CD4-positive, alpha-beta memory T cell (primary cell): ENCODE results near the gene APBA3. TPM values are rescaled to one million over a fixed set of nuclear protein-coding genes. Genes with fewer than 3 reads are reported as not detected.

Experiments
- CTCF ChIA-PET: fragments of 350-600 bp; sonication (Branson Sonifier 250); formaldehyde crosslinking; loops from one replicate; lab custom pipeline; 2021; ENCODE audit warnings: inconsistent platforms; ENCODE audit not compliant: partially characterized antibody; lab: Charles Lee
- POLR2A ChIA-PET: fragments of 350-600 bp; sonication (Branson Sonifier 250); formaldehyde crosslinking; loops from one replicate; lab custom pipeline; 2021; ENCODE audit not compliant: partially characterized antibody; lab: Charles Lee
- DNase-seq, 5 donors: peaks; one replicate each; pipeline versions ENCODE4 v3.0.0 to v3.0.0-alpha.2; 2020 to 2022; ENCODE audit warnings: mixed read lengths in 1 of 5
- H3K27ac ChIP-seq: one replicate; pipeline ENCODE4 v1.7.0; 2013; ENCODE audit warnings: low read depth, low read length
- H3K27me3 ChIP-seq: 2 replicates; pipeline ENCODE4 v1.7.0; 2013; ENCODE audit warnings: mild to moderate bottlenecking, low read length, moderate library complexity; ENCODE audit not compliant: insufficient read depth
- H3K36me3 ChIP-seq: 2 replicates; pipeline ENCODE4 v1.7.0; 2013; ENCODE audit warnings: mild to moderate bottlenecking, low read length, moderate library complexity; ENCODE audit not compliant: insufficient read depth
- H3K4me1 ChIP-seq: 2 replicates; pipeline ENCODE4 v1.7.0; 2013; ENCODE audit warnings: mild to moderate bottlenecking, low read length, moderate library complexity; ENCODE audit not compliant: insufficient read depth
- H3K4me3 ChIP-seq, 2 donors: one replicate each; pipeline ENCODE4 v1.7.0; 2013; ENCODE audit warnings: low read length in 2 of 2, mild to moderate bottlenecking in 1 of 2
- H3K9me3 ChIP-seq, 2 donors: one replicate each; pipeline ENCODE4 v1.7.0; 2013; ENCODE audit warnings: low read length in 2 of 2, control low read depth in 1 of 2; ENCODE audit not compliant: control insufficient read depth in 1 of 2
- H3K27ac Mint-ChIP-seq, 7 donors: one replicate each; pipeline ENCODE4 v1.8.0; 2020 to 2021; ENCODE audit warnings: mixed read lengths in 7 of 7, mild to moderate bottlenecking in 6 of 7, inconsistent platforms in 3 of 7, moderate library complexity in 3 of 7
- H3K27me3 Mint-ChIP-seq, 2 donors: one replicate each; pipeline ENCODE4 v1.8.0; 2020 to 2021; ENCODE audit warnings: mixed read lengths in 2 of 2
- H3K36me3 Mint-ChIP-seq, 2 donors: one replicate each; pipeline ENCODE4 v1.8.0; 2020 to 2021; ENCODE audit warnings: mixed read lengths in 2 of 2, inconsistent platforms in 1 of 2, mild to moderate bottlenecking in 1 of 2
- H3K4me1 Mint-ChIP-seq, 4 donors: one replicate each; pipeline ENCODE4 v1.8.0; 2020 to 2021; ENCODE audit warnings: mixed read lengths in 4 of 4, mild to moderate bottlenecking in 1 of 4
- H3K4me3 Mint-ChIP-seq, 8 donors: one replicate each; pipeline ENCODE4 v1.8.0; 2020 to 2021; ENCODE audit warnings: mixed read lengths in 8 of 8, mild to moderate bottlenecking in 7 of 8, moderate library complexity in 6 of 8, inconsistent platforms in 3 of 8
- H3K9me3 Mint-ChIP-seq, 8 donors: one replicate each; pipeline ENCODE4 v1.8.0; 2020 to 2021; ENCODE audit warnings: mixed read lengths in 8 of 8, mild to moderate bottlenecking in 5 of 8, inconsistent platforms in 3 of 8, moderate library complexity in 1 of 8
- intact Hi-C: fragments of 100-400 bp; cut with micrococcal nuclease; formaldehyde crosslinking; loops from one replicate; pipeline ENCODE4 v1.15.1; 2023
- polyA plus RNA-seq, 2 donors: library from polyadenylated mRNA; unstranded; fragments of 300-500 nt; fragmentation: Illumina TruSeq; gene quantifications; one replicate each; pipeline ENCODE4 v1.2.3, GENCODE V29; 2021
- total RNA-seq, 2 experiments: library from RNA; stranded (reverse); gene quantifications; one replicate each; pipeline ENCODE4 v1.2.3, GENCODE V29; 2021

The APBA3 gene
- total and polyA plus RNA-seq, 4 experiments from 2014 or later: 33.1 to 86.3 (median 60.2) TPM

- ChIA-PET CTCF (interaction anchor here (1.5 to 4.5 kb wide), 4 partner anchors 14 to 35 kb away, joined by 4 to 20 read pairs (median 10); partner anchors contain the start of gene MRPL54), POLR2A (interaction anchor here (0.6 to 4.2 kb wide), 6 partner anchors 11 to 1849 kb away, joined by 3 to 33 read pairs (median 4); partner anchors contain the start of genes APBA3, MATK and MRPL54)
- no peak overlapping the region for H3K27ac ChIP-seq
- H3K4me1 ChIP-seq: peaks cover 26% of the 10 kb centered on the region
- intact Hi-C loops: no loop called here
- Mint-ChIP-seq H3K27ac (peak overlapping the region; percentile 18 to 85 (median 59)), H3K36me3 (peaks cover 3% of the 10 kb centered on the region in 2 donors), H3K9me3 (peaks cover 0 to 13% (median 7%) of the 10 kb centered on the region in 8 donors), H3K4me3 (peak overlapping the region in 7 of 8 donors; percentile 48 to 83 (median 67)), H3K27me3 (no peaks in the 10 kb centered on the region), H3K4me1 (peaks cover 18 to 36% (median 23%) of the 10 kb centered on the region in 4 donors)
- DNase-seq: peak; percentile 47 to 67 (median 57)
- H3K4me3 ChIP-seq: no peak overlapping the region
- peaks cover 0 to 6% of the 10 kb centered on the region in 2 donors for H3K9me3 ChIP-seq
- no peaks in the 10 kb centered on the region for H3K27me3 ChIP-seq
- H3K36me3 ChIP-seq: no peaks in the 10 kb centered on the region
Measured at GRCh38 chr19:3798137-3798536, 36.6 kb upstream of the APBA3 start.

DNA sequence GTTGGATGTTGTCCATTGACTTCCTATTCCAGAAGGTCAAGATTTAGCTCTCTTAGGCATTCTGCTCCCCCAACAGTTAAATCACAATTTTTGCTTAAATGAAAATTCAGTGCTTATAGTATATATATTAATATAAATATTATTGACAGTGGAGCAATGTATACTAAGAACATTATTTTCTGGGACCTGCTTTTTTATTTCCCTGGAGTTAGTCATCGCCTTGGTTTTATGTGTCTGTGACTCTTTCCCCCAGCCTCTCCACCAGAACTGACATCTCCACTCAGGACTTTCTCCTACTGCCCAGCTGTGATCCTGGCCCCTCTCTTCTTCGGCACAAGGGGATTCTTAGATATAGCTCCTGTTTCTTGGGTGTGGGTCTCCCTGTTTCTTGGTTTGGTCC is 34.9 kb upstream of the APBA3 start:
- H3K27ac ChIP-seq: no peak overlapping the region

DNA sequence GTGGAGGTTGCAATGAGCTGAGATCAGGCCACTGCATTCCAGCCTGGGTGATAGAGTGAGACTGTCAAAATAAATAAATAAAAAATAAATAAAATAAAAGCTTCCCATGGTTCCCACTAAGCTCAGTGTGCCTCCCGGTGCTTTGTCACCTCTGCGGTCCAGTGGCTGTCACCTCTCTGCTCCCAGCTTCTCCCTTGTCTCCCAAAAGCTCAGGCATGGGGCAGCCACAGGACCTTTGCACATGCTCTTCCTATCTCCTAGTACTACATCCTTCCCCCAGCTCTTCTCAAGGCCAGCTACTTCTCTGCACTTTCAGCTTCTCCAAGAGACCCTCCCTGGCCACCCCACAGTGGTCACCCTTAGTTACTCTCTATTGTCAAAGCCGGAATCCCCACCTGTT is 32.3 kb upstream of the APBA3 start:
- H3K4me3 ChIP-seq: no peak overlapping the region
- peaks cover 0 to 18% (median 9%) of the 10 kb centered on the region in 8 donors for H3K9me3 Mint-ChIP-seq
- peaks cover 3 to 7% of the 10 kb centered on the region in 2 donors for H3K36me3 Mint-ChIP-seq
- H3K27me3 ChIP-seq: no peaks in the 10 kb centered on the region
- peaks cover 9% of the 10 kb centered on the region for H3K4me1 ChIP-seq
- POLR2A ChIA-PET: no interaction called here
- H3K4me3 Mint-ChIP-seq: no peak overlapping the region
- no peaks in the 10 kb centered on the region for H3K27me3 Mint-ChIP-seq
- H3K27ac ChIP-seq: no peak overlapping the region
- H3K4me1 Mint-ChIP-seq: peaks cover 4 to 18% (median 15%) of the 10 kb centered on the region in 4 donors
- intact Hi-C loops: no loop called here
- no peak for DNase-seq
- CTCF ChIA-PET: interaction anchor here (1.0 to 1.2 kb wide), 2 partner anchors 28 to 32 kb away, joined by 3 to 6 read pairs; partner anchors contain the start of gene MRPL54
- H3K36me3 ChIP-seq: no peaks in the 10 kb centered on the region
- peaks cover 0 to 6% of the 10 kb centered on the region in 2 donors for H3K9me3 ChIP-seq
- H3K27ac Mint-ChIP-seq: no peak overlapping the region

More for the DNA sequence above, 34.9 kb upstream of the APBA3 start:
- POLR2A ChIA-PET: interaction anchor here (3.9 to 4.2 kb wide), 2 partner anchors 16 to 34 kb away, joined by 30 to 33 read pairs; partner anchors contain the start of genes APBA3 and MRPL54
- peaks cover 14 to 26% (median 20%) of the 10 kb centered on the region in 4 donors for H3K4me1 Mint-ChIP-seq
- no peaks in the 10 kb centered on the region for H3K27me3 Mint-ChIP-seq
- Histone ChIP-seq H3K4me1 (peaks cover 20% of the 10 kb centered on the region), H3K36me3 (no peaks in the 10 kb centered on the region), H3K27me3 (no peaks in the 10 kb centered on the region), H3K4me3 (no peak overlapping the region), H3K9me3 (peaks cover 0 to 6% of the 10 kb centered on the region in 2 donors)
- intact Hi-C loops: no loop called here
- H3K27ac Mint-ChIP-seq: peak overlapping the region in 4 of 7 donors; percentile 3 to 65 (median 48)
- peaks cover 0 to 17% (median 8%) of the 10 kb centered on the region in 8 donors for H3K9me3 Mint-ChIP-seq
- peaks cover 3 to 7% of the 10 kb centered on the region in 2 donors for H3K36me3 Mint-ChIP-seq
- DNase-seq: no peak
- CTCF ChIA-PET: interaction anchor here (3.6 to 4.5 kb wide), 2 partner anchors 26 to 34 kb away, joined by 15 to 20 read pairs; partner anchors contain the start of gene MRPL54
- no peak overlapping the region for H3K4me3 Mint-ChIP-seq

DNA sequence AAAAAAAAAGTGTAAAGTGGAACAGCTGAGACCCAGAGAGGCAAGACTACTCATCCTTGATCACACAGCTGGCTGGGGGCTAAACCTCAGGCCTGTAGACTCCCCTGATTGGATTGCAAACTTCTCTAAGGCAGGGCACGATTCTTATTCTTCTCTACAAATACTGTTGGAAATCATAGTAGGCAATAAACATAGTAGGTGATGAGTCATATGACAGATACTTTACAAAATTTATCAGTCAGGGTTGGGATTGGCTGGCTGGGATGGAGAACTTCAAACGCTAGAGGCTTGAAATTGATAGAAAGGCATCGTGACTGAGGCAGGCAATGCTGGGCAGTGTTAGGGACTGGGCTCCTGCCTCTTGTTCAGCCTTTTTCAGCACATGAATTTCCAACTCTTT is 30.6 kb upstream of the APBA3 start:
- CTCF ChIA-PET: no interaction called here
- Mint-ChIP-seq H3K36me3 (peaks cover 3 to 7% of the 10 kb centered on the region in 2 donors), H3K9me3 (peaks cover 0 to 14% (median 8%) of the 10 kb centered on the region in 8 donors), H3K4me1 (peaks cover 0 to 13% (median 10%) of the 10 kb centered on the region in 4 donors), H3K4me3 (no peak overlapping the region), H3K27me3 (no peaks in the 10 kb centered on the region), H3K27ac (no peak overlapping the region)
- Histone ChIP-seq H3K4me3 (no peak overlapping the region), H3K36me3 (no peaks in the 10 kb centered on the region), H3K27me3 (no peaks in the 10 kb centered on the region), H3K9me3 (peaks cover 0 to 6% of the 10 kb centered on the region in 2 donors), H3K4me1 (no peaks in the 10 kb centered on the region), H3K27ac (no peak overlapping the region)
- intact Hi-C loops: no loop called here
- POLR2A ChIA-PET: no interaction called here
- DNase-seq: no peak

DNA sequence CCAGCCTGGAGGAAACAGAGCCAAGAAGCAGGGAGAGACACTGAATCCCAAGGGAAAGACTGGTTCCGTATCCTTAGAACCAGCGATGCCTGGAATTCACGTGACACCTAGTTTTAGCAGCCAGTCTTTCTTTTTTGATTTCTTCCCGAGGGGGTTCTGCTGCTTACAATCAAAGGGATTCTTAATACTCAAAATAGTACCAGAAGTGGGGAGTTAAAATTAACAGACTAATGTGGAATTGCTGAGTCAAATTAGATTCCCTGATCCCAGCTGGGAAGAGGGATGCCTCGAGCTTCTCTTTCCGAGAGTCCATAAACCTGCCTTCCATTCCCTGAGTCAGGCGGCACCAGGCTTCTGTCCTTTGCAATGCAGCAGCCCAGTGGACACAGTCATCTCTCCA is 29.4 kb upstream of the APBA3 start:
- Histone ChIP-seq H3K9me3 (no peaks in the 10 kb centered on the region), H3K27me3 (no peaks in the 10 kb centered on the region), H3K27ac (no peak overlapping the region), H3K4me3 (no peak overlapping the region), H3K36me3 (no peaks in the 10 kb centered on the region), H3K4me1 (peaks cover 6% of the 10 kb centered on the region)
- intact Hi-C loops: no loop called here
- Mint-ChIP-seq H3K9me3 (peaks cover 0 to 8% (median under 1%) of the 10 kb centered on the region in 8 donors), H3K27me3 (no peaks in the 10 kb centered on the region), H3K36me3 (peaks cover 0 to 4% of the 10 kb centered on the region in 2 donors), H3K4me3 (no peak overlapping the region), H3K27ac (no peak overlapping the region), H3K4me1 (peaks cover 2 to 11% (median 8%) of the 10 kb centered on the region in 4 donors)
- DNase-seq: no peak
- POLR2A ChIA-PET: interaction anchor here (1.3 kb wide), 1 partner anchor 28 kb away, joined by 3 read pairs; no protein-coding TSS in a partner anchor
- CTCF ChIA-PET: no interaction called here

- H3K9me3 ChIP-seq: no peaks in the 10 kb centered on the region
- peaks cover 4 to 12% (median 9%) of the 10 kb centered on the region in 4 donors for H3K4me1 Mint-ChIP-seq
- intact Hi-C loops: no loop called here
- H3K36me3 Mint-ChIP-seq: peaks cover 0 to 4% of the 10 kb centered on the region in 2 donors
- H3K9me3 Mint-ChIP-seq: peaks cover 0 to 8% (median under 1%) of the 10 kb centered on the region in 8 donors
- no peak overlapping the region for H3K27ac ChIP-seq
- no peak for DNase-seq
- peaks cover 6% of the 10 kb centered on the region for H3K4me1 ChIP-seq
- no peak overlapping the region for H3K4me3 ChIP-seq
- ChIA-PET POLR2A (interaction anchor here (1.1 to 1.3 kb wide), 2 partner anchors 22 to 28 kb away, joined by 3 read pairs; no protein-coding TSS in a partner anchor), CTCF (no interaction called here)
- no peaks in the 10 kb centered on the region for H3K27me3 Mint-ChIP-seq
- H3K27me3 ChIP-seq: no peaks in the 10 kb centered on the region
- H3K27ac Mint-ChIP-seq: no peak overlapping the region
- H3K36me3 ChIP-seq: no peaks in the 10 kb centered on the region
- H3K4me3 Mint-ChIP-seq: no peak overlapping the region
Measured at GRCh38 chr19:3790209-3790734, 28.8 kb upstream of the APBA3 start.
